Stimulated activated CD4-positive, alpha-beta T cell treated with anti-CD3 and anti-CD28 coated beads, Interleukin-12 subunit alpha, Interleukin-12 subunit beta, amount 100 ng/mL, for 24 hours (primary cell): Measurements from ENCODE around the gene FBXO28.

ENCODE experiments used
- DNase-seq, 2 experiments: peaks; one replicate each; pipeline ENCODE4 v3.0.0-alpha.2; 2020; ENCODE audit warnings: low read depth in 2 of 2

The FBXO28 gene

DNA sequence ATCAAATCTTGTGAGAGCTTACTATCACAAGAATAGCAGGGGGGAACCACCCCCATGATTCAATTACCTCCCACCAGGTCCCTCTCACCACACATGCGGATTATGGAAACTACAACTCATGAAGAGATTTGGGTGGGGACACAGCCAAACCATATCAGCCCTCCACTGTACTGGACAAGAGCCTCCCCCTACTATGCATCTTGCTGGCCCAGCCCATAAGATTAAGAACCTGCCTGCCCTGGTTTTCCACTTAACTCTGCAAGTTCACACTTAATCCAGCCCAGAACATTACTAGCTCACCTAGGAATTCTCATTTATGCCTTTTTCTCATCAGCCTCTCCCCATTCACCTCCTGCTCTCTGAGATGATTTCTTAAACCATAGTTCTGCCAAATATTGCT is 18.0 kb upstream of the FBXO28 start:
- no peak for DNase-seq

GRCh38 chr1:224096773-224097172 is 17.1 kb upstream of the FBXO28 start:
- DNase-seq = no peak

DNA sequence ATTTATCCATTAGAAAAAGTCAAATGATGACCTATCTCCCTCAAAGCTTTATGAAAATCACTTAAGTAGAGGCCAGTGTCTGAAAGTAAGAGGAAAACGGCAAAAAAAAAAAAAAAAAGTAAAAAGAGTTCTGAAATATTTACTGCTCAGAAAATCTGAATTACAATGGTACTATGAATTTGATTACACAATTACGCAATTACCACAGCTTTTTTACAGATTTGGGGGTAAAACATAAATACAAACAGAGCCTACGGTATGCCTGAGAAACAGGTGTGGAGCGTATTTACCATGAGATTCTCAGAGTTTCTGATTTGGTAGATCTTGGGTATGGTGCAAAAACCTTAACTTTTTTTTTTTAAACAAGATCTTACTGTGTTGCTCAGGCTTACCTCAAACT is 15.9 kb upstream of the FBXO28 start:
- DNase-seq = no peak

DNA sequence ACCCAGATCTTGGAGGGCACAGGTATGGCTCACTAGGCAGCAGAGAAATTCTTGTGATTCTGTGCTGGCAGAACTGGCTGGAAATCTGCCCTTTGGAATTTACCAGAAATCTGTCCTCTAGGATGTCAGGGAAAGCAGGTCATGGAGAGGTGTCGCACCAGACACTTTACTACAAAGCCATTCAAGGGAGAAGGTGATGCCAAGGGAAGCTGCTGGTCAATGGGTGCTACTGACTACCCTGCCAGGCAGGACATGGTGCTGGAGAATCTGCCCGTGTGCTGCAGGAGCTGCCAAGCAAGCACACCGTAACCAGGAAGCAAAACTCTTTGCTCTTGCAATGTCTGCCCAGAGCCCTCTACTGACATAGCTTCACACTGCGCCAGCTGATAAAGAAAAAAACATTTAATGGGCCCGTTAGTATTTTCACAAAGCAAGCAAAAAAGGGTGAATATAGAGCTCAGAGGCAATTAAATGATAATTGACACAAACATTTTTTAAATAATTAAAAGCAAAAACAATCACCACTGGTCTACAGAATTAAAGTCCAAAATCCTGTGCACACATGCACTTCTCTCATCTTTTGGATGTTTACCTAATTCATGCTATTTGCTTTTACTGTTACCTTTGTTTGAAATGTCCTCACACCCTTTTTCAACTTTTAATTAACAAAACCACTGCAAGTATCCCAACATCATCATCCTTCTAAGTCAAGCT is 7.2 kb upstream of the FBXO28 start:
- no peak for DNase-seq

- DNase-seq = no peak
Measured at GRCh38 chr1:224107282-224107625, 6.7 kb upstream of the FBXO28 start.

- no peak for DNase-seq
Measured at GRCh38 chr1:224108991-224109390, 4.9 kb upstream of the FBXO28 start.

- no peak for DNase-seq
Measured at GRCh38 chr1:224109981-224110380, 3.9 kb upstream of the FBXO28 start.

- no peak for DNase-seq
Measured at GRCh38 chr1:224113005-224113404, 906 bp upstream of the FBXO28 start.

- no peak for DNase-seq
Measured at GRCh38 chr1:224113545-224113917, 380 bp upstream of the FBXO28 start.

GRCh38 chr1:224114787-224115175 is 870 bp downstream of the FBXO28 start:
- no peak for DNase-seq

GRCh38 chr1:224116131-224116530 is 2.2 kb downstream of the FBXO28 start:
- DNase-seq = no peak

GRCh38 chr1:224118688-224119087 is 4.8 kb downstream of the FBXO28 start:
- DNase-seq = no peak

- no peak for DNase-seq
Measured at GRCh38 chr1:224123136-224123535, 9.2 kb downstream of the FBXO28 start.

- no peak for DNase-seq
Measured at GRCh38 chr1:224124220-224124619, 10.3 kb downstream of the FBXO28 start.

GRCh38 chr1:224127925-224128819 is 14.3 kb downstream of the FBXO28 start:
- DNase-seq = no peak

DNA sequence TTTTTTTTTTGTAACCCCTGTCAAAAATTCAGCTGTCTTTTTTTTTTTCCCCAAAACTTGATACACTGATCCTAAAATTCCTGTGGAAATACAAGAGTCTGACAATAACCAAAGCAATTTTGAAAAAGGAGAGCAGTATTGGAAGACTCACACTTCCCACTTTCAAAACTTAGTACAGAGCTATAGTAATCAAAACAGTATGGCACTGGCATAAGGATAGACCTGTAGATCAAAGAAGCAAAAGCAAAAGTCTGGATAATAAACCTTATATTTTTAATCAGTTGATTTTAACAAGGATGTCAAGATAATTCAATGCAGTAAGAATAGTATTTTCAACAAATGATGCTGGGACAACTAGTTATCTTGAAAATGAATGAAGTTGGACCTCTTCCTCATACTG is 17.3 kb downstream of the FBXO28 start:
- no peak for DNase-seq

- no peak for DNase-seq
Measured at GRCh38 chr1:224132901-224133300, 19.0 kb downstream of the FBXO28 start.

GRCh38 chr1:224133741-224134299 is 19.9 kb downstream of the FBXO28 start:
- no peak for DNase-seq

DNA sequence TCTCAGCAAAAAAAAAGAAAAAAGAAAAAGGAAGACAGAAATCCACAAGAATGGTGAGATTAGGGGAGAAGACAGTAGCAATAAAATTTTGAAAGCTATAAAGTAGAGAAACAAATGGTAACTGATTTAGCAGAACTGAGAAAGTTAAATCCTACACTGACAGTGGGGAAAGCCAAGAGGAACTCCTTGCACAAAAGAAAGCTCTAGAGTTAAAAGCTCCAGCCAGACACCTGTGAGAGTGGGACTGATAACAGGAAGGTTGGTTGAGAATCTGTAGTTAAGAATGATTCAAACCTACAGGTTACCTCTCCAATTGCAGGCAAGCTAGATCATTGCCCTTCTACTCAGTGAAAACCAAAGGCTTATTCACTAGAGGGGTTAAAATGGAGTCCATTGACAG is 23.6 kb downstream of the FBXO28 start:
- no peak for DNase-seq

GRCh38 chr1:224138198-224138597 is 24.3 kb downstream of the FBXO28 start:
- no peak for DNase-seq

- DNase-seq = no peak
Measured at GRCh38 chr1:224141693-224142092, 27.8 kb downstream of the FBXO28 start.

- no peak for DNase-seq
Measured at GRCh38 chr1:224149709-224150108, 35.8 kb downstream of the FBXO28 start.

GRCh38 chr1:224151117-224151516 is 37.2 kb downstream of the FBXO28 start:
- no peak for DNase-seq
